HCT116 (cell line): ENCODE data around the gene CHRNB4.

ENCODE experiments used
- CTCF ChIP-seq, 3 experiments: fragments of 200-600 bp in 1 of 3; sonication (generic) in 1 of 3; IDR thresholded peaks in 2 of 3; conservative IDR thresholded peaks in 1 of 3; 2 replicates each; pipeline ENCODE4 v1.5.1; 2012 to 2017; ENCODE audit warnings: low read depth in 2 of 3, low read length in 2 of 3, antibody characterized with exemption in 1 of 3, borderline replicate concordance in 1 of 3, control low read depth in 1 of 3, mild to moderate bottlenecking in 1 of 3, mixed read lengths in 1 of 3, mixed run types in 1 of 3, moderate library complexity in 1 of 3; ENCODE audit not compliant: insufficient read depth in 1 of 3
- EZH2phosphoT487 ChIP-seq: fragments of 200-600 bp; IDR thresholded peaks from 2 replicates; pipeline ENCODE4 v1.6.1; 2018; ENCODE audit warnings: antibody characterized with exemption, borderline replicate concordance
- YY1 ChIP-seq: IDR thresholded peaks from 2 replicates; pipeline ENCODE4 v1.6.1; 2011; ENCODE audit warnings: low read length, low read depth, moderate library complexity, mild to moderate bottlenecking; ENCODE audit not compliant: insufficient replicate concordance; ENCODE audit errors: extremely low read depth

DNA sequence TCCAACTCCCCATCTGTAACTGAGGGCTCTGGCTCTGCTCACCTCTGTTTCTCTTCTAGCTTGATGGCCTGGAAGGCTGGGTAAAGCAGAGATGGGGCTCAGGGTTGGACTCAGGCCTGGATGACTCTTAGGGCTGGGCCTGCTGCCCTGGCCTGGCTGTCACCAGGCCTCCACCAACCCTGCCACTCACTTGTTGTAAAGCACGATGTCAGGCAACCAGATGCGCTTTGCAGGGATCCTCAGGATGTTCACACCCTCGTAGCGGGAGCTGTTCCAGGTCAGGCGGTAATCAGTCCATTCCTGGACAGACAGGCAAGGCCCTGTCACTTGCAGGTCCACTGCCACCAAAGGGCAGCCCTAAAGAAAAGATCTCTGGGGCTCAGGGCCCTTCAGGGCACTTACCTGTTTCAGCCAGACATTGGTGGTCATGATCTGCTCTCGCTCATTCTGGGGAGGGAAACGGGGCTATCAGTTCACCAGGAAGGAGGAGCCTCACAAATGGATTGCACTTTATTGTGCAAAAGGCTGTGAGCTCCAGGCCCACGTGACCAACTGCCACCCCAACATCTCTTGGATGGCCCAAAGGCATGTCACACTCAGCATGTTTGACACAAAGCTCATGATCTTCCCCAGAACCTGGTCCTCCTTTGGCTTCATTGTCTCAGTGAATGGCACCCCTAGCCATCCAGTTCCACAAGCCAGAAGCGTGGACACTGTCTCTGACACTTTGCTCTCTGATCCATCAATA lies 9.9 kb downstream of the CHRNB4 start:
- TF ChIP-seq CTCF (IDR thresholded peaks at IDR 0.05 in 2 of 3, conservative IDR thresholded peaks at IDR 0.05 in 1 of 3; ENCODE audit: borderline replicate concordance in 1 of 3, insufficient read depth in 1 of 3, low read depth in 2 of 3, low read length in 2 of 3) = no peak
- TF ChIP-seq YY1 = no peak
- TF ChIP-seq EZH2phosphoT487 = no peak
